Suprapubic skin (tissue), 4 donors: ENCODE measurements around the gene TLR9. TPM values are rescaled to one million over a fixed set of nuclear protein-coding genes. Genes with fewer than 3 reads are reported as not detected.

Experiments used
- DNase-seq, 2 donors: peaks; one replicate each; pipeline ENCODE4 v3.0.0-alpha.2; 2019; ENCODE audit warnings: low spot score in 2 of 2
- H3K27ac ChIP-seq: fragments of 200-600 bp; sonication (generic); one replicate; pipeline ENCODE4 v1.5.1; 2019
- H3K27me3 ChIP-seq: fragments of 200-600 bp; sonication (generic); one replicate; pipeline ENCODE4 v1.5.1; 2019
- H3K36me3 ChIP-seq: fragments of 200-600 bp; sonication (generic); one replicate; pipeline ENCODE4 v1.5.1; 2019
- H3K4me1 ChIP-seq: fragments of 200-600 bp; sonication (generic); one replicate; pipeline ENCODE4 v1.5.1; 2019
- H3K4me3 ChIP-seq: fragments of 200-600 bp; sonication (generic); one replicate; pipeline ENCODE4 v1.5.1; 2019; ENCODE audit warnings: mild to moderate bottlenecking
- H3K9me3 ChIP-seq: fragments of 200-600 bp; sonication (generic); one replicate; pipeline ENCODE4 v1.5.1; 2019
- CTCF ChIP-seq, 2 donors: fragments of 200-600 bp in 1 of 2; fragments of 450-650 bp in 1 of 2; sonication (generic) in 1 of 2; IDR thresholded peaks; one replicate each; pipeline ENCODE4 v1.5.1; 2016 to 2019; ENCODE audit warnings: antibody characterized with exemption in 2 of 2, mild to moderate bottlenecking in 1 of 2, moderate library complexity in 1 of 2
- EP300 ChIP-seq: sonication (generic); formaldehyde crosslinking; IDR thresholded peaks from one replicate; pipeline ENCODE4 v1.6.1; 2017; ENCODE audit warnings: antibody characterized with exemption
- POLR2A ChIP-seq, 2 donors: fragments of 450-650 bp; IDR thresholded peaks; one replicate each; pipeline ENCODE4 v1.6.1; 2017; ENCODE audit warnings: antibody characterized with exemption in 2 of 2, mild to moderate bottlenecking in 2 of 2, moderate library complexity in 2 of 2
- POLR2AphosphoS5 ChIP-seq, 3 donors: sonication (generic); formaldehyde crosslinking; IDR thresholded peaks; one replicate each; pipeline ENCODE4 v1.6.1; 2017; ENCODE audit warnings: antibody characterized with exemption in 3 of 3
- WGBS: methylation state at CpG from one replicate; pipeline ENCODE4 v1.1.5; 2018; 5-methylcytosine and 5-hydroxymethylcytosine counted together
- total RNA-seq, 4 donors: library from RNA; depleted of rRNA; stranded (reverse); fragments of >200 nt; gene quantifications; one replicate each; pipeline ENCODE4 v1.1.0, GENCODE V29; 2016

TLR9 gene
- total RNA-seq, 4 donors from 2014 or later = 0.16 TPM; not detected in 3

- WGBS = 81% methylated on average over 2 of the region's 3 CpGs
- Histone ChIP-seq H3K9me3 (no peaks in the 10 kb centered on the region), H3K27ac (no peak overlapping the region), H3K36me3 (no peaks in the 10 kb centered on the region), H3K27me3 (no peaks in the 10 kb centered on the region), H3K4me3 (no peak overlapping the region), H3K4me1 (peaks cover 15% of the 10 kb centered on the region)
- DNase-seq = peak in 1 of 2 donors; percentile 21
- TF ChIP-seq CTCF (IDR thresholded peaks at IDR 0.05) = no peak
- TF ChIP-seq POLR2AphosphoS5 (IDR thresholded peaks at IDR 0.05) = no peak
- no peak for TF ChIP-seq POLR2A (IDR thresholded peaks at IDR 0.05)
- no peak for TF ChIP-seq EP300
These were observed 39.6 kb downstream of the TLR9 start for GRCh38 chr3:52185837-52186236.

- Histone ChIP-seq H3K4me1 (peaks cover 10% of the 10 kb centered on the region), H3K4me3 (no peak overlapping the region), H3K9me3 (no peaks in the 10 kb centered on the region), H3K36me3 (no peaks in the 10 kb centered on the region), H3K27ac (no peak overlapping the region), H3K27me3 (no peaks in the 10 kb centered on the region)
- WGBS = 85% methylated on average over 4 of the region's 6 CpGs
- peak in 1 of 2 donors; percentile 55 for DNase-seq
- no peak for TF ChIP-seq EP300
- no peak for TF ChIP-seq CTCF (IDR thresholded peaks at IDR 0.05)
- TF ChIP-seq POLR2A (IDR thresholded peaks at IDR 0.05) = no peak
- TF ChIP-seq POLR2AphosphoS5 (IDR thresholded peaks at IDR 0.05) = no peak
These were observed 40.1 kb downstream of the TLR9 start for GRCh38 chr3:52185311-52185710.

- Histone ChIP-seq H3K36me3 (no peaks in the 10 kb centered on the region), H3K9me3 (no peaks in the 10 kb centered on the region), H3K4me1 (peaks cover 4% of the 10 kb centered on the region), H3K27me3 (no peaks in the 10 kb centered on the region), H3K4me3 (no peak overlapping the region), H3K27ac (no peak overlapping the region)
- DNase-seq = peak in 1 of 2 donors; percentile 39
- TF ChIP-seq EP300 = no peak
- TF ChIP-seq POLR2A (IDR thresholded peaks at IDR 0.05) = no peak
- no peak for TF ChIP-seq CTCF (IDR thresholded peaks at IDR 0.05)
- TF ChIP-seq POLR2AphosphoS5 (IDR thresholded peaks at IDR 0.05) = no peak
- 98% methylated on average over 8 of the region's 8 CpGs for WGBS
These were observed 40.8 kb downstream of the TLR9 start for GRCh38 chr3:52184690-52185089.

- peak in 1 of 2 donors; percentile 29 for DNase-seq
- whole genome bisulfite sequencing = 80% methylated on average over 7 of the region's 7 CpGs
- H3K27ac ChIP-seq = no peak overlapping the region
- H3K9me3 ChIP-seq = no peaks in the 10 kb centered on the region
- TF ChIP-seq POLR2A (IDR thresholded peaks at IDR 0.05) = no peak
- TF ChIP-seq EP300 = no peak
- TF ChIP-seq POLR2AphosphoS5 (IDR thresholded peaks at IDR 0.05) = no peak
- no peak for TF ChIP-seq CTCF (IDR thresholded peaks at IDR 0.05)
- H3K36me3 ChIP-seq = no peaks in the 10 kb centered on the region
- no peak overlapping the region for H3K4me3 ChIP-seq
- no peaks in the 10 kb centered on the region for H3K27me3 ChIP-seq
- no peaks in the 10 kb centered on the region for H3K4me1 ChIP-seq
These were observed 41.5 kb downstream of the TLR9 start for GRCh38 chr3:52183786-52184445.

GRCh38 chr3:52182691-52183090 is 42.8 kb downstream of the TLR9 start:
- H3K4me1 ChIP-seq = no peaks in the 10 kb centered on the region
- 80% methylated on average over 4 of the region's 4 CpGs for WGBS
- H3K36me3 ChIP-seq = no peaks in the 10 kb centered on the region
- no peak overlapping the region for H3K27ac ChIP-seq
- no peaks in the 10 kb centered on the region for H3K9me3 ChIP-seq
- no peak overlapping the region for H3K4me3 ChIP-seq
- no peaks in the 10 kb centered on the region for H3K27me3 ChIP-seq
- TF ChIP-seq CTCF (IDR thresholded peaks at IDR 0.05) (no peak), EP300 (no peak), POLR2A (IDR thresholded peaks at IDR 0.05) (no peak), POLR2AphosphoS5 (IDR thresholded peaks at IDR 0.05) (no peak)
- DNase-seq = peak in 1 of 2 donors; percentile 18
